SK-N-SH treated with all-trans-retinoic acid at 6 μM for 48 hours (cell line): ENCODE results near the gene EFNB2.

ENCODE experiments used
- ATAC-seq: fragments of 200-7000 bp; cut with Tn5 transposase; 3 replicates; pipeline ENCODE4 v1.9.1; 2020; ENCODE audit warnings: mild to moderate bottlenecking, moderate library complexity
- BACH2 ChIP-seq: fragments of 250-450 bp; sonication (Bioruptor Pico); IDR thresholded peaks from 2 replicates; pipeline ENCODE4 v1.9.0; 2021; ENCODE audit warnings: mild to moderate bottlenecking, borderline replicate concordance
- CSDC2 ChIP-seq: fragments of 250-450 bp; sonication (Bioruptor Pico); IDR thresholded peaks from 2 replicates; pipeline ENCODE4 v1.5.0; 2020; ENCODE audit warnings: mild to moderate bottlenecking, moderate library complexity
- ESRRG ChIP-seq: fragments of 250-450 bp; sonication (Bioruptor Pico); IDR thresholded peaks from 2 replicates; pipeline ENCODE4 v1.6.1; 2021; ENCODE audit warnings: mild to moderate bottlenecking
- ISL1 ChIP-seq: fragments of 250-450 bp; sonication (Bioruptor Pico); IDR thresholded peaks from 2 replicates; pipeline ENCODE4 v2.1.2; 2022; ENCODE audit warnings: mild to moderate bottlenecking, moderate library complexity
- OSR1 ChIP-seq: fragments of 250-450 bp; sonication (Bioruptor Pico); IDR thresholded peaks from 2 replicates; pipeline ENCODE4 v1.8.0; 2022; ENCODE audit warnings: moderate library complexity, mild to moderate bottlenecking, inconsistent platforms
- PPARA ChIP-seq: fragments of 250-450 bp; sonication (Bioruptor Pico); IDR thresholded peaks from 2 replicates; pipeline ENCODE4 v1.5.0; 2020; ENCODE audit warnings: mild to moderate bottlenecking, borderline replicate concordance
- RARB ChIP-seq: fragments of 250-450 bp; sonication (Bioruptor Pico); IDR thresholded peaks from 2 replicates; pipeline ENCODE4 v1.8.0; 2021; ENCODE audit warnings: mild to moderate bottlenecking, moderate library complexity
- SNAI2 ChIP-seq: fragments of 250-450 bp; sonication (Bioruptor Pico); IDR thresholded peaks from 2 replicates; pipeline ENCODE4 v1.5.0; 2020; ENCODE audit warnings: mild to moderate bottlenecking, moderate library complexity
- TCF4 ChIP-seq: fragments of 250-450 bp; sonication (Bioruptor Pico); IDR thresholded peaks from 2 replicates; pipeline ENCODE4 v1.8.0; 2021; ENCODE audit warnings: mild to moderate bottlenecking, moderate library complexity, borderline replicate concordance
- TOX ChIP-seq: fragments of 250-450 bp; sonication (Bioruptor Pico); IDR thresholded peaks from 2 replicates; pipeline ENCODE4 v1.8.0; 2021; ENCODE audit warnings: mild to moderate bottlenecking, moderate library complexity, borderline replicate concordance
- ZC3H10 ChIP-seq: fragments of 250-450 bp; sonication (Bioruptor Pico); IDR thresholded peaks from 2 replicates; pipeline ENCODE4 v1.5.1; 2021; ENCODE audit warnings: mild to moderate bottlenecking, moderate library complexity
- ZFP3 ChIP-seq: fragments of 250-450 bp; sonication (Bioruptor Pico); IDR thresholded peaks from 2 replicates; pipeline ENCODE4 v1.5.0; 2020; ENCODE audit warnings: mild to moderate bottlenecking, moderate library complexity
- ZFP30 ChIP-seq: fragments of 450-650 bp; formaldehyde crosslinking; IDR thresholded peaks from 2 replicates; pipeline ENCODE4 v1.5.0; 2022; ENCODE audit warnings: mild to moderate bottlenecking, moderate library complexity
- ZNF565 ChIP-seq: fragments of 450-650 bp; formaldehyde crosslinking; conservative IDR thresholded peaks from 2 replicates; pipeline ENCODE4 v1.5.0; 2020; ENCODE audit warnings: low read depth, mild to moderate bottlenecking, moderate library complexity
- ZNF70 ChIP-seq: fragments of 450-650 bp; formaldehyde crosslinking; IDR thresholded peaks from 2 replicates; pipeline ENCODE4 v1.5.0; 2020; ENCODE audit warnings: mild to moderate bottlenecking, moderate library complexity
- ZNF8 ChIP-seq: fragments of 450-650 bp; formaldehyde crosslinking; IDR thresholded peaks from 2 replicates; pipeline ENCODE4 v1.5.0; 2020; ENCODE audit warnings: mild to moderate bottlenecking, moderate library complexity
- TF ChIP-seq, protein P1 (sequence below): fragments of 250-450 bp; sonication (Bioruptor Pico); IDR thresholded peaks from 2 replicates; pipeline ENCODE4 v1.5.0; 2020; ENCODE audit warnings: mild to moderate bottlenecking, moderate library complexity
- TF ChIP-seq, protein P2 (sequence below): fragments of 250-450 bp; sonication (Bioruptor Pico); IDR thresholded peaks from 2 replicates; pipeline ENCODE4 v1.8.0; 2021; ENCODE audit warnings: low read depth, mild to moderate bottlenecking, moderate library complexity, borderline replicate concordance
- TF ChIP-seq, protein P3 (sequence below): fragments of 250-450 bp; sonication (Bioruptor Pico); IDR thresholded peaks from 2 replicates; pipeline ENCODE4 v1.5.1; 2021; ENCODE audit warnings: mild to moderate bottlenecking, moderate library complexity

Gene EFNB2

DNA sequence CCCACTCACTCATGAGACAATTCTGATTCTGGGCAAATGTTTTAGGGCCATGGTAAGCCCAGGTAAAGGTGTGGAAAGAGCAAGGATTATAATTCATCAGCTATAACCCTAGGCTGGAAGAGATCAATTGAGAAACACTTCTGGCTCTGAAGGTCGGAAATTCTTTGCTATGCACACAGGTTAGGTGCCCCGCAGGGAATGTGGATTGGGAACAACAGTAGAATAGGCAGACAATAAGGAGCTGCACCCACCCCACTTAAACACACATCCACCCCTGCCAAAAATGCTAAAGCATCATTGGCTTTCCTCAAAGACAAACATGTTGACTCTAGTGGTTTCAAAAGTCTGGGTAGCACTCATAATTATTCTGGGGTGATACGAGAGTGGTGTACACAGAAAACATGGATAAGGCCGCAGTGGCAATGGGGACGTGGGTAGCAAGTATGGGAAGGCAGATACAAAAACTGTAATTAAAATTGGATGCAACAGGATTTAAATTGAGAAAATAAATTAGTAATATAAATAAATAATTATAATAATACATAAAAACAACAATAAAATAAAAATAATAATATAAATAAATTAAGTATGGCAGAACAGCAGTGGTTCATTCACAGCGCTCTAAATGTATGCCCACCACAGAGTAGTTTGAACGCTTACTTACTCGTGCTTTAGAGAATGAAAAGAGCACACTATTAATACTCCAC is 8.6 kb downstream of the EFNB2 start:
- ATAC-seq = no peak
- TF ChIP-seq CSDC2 (CRISPR knock-in tag) = no peak
- TF ChIP-seq, protein P1, sequence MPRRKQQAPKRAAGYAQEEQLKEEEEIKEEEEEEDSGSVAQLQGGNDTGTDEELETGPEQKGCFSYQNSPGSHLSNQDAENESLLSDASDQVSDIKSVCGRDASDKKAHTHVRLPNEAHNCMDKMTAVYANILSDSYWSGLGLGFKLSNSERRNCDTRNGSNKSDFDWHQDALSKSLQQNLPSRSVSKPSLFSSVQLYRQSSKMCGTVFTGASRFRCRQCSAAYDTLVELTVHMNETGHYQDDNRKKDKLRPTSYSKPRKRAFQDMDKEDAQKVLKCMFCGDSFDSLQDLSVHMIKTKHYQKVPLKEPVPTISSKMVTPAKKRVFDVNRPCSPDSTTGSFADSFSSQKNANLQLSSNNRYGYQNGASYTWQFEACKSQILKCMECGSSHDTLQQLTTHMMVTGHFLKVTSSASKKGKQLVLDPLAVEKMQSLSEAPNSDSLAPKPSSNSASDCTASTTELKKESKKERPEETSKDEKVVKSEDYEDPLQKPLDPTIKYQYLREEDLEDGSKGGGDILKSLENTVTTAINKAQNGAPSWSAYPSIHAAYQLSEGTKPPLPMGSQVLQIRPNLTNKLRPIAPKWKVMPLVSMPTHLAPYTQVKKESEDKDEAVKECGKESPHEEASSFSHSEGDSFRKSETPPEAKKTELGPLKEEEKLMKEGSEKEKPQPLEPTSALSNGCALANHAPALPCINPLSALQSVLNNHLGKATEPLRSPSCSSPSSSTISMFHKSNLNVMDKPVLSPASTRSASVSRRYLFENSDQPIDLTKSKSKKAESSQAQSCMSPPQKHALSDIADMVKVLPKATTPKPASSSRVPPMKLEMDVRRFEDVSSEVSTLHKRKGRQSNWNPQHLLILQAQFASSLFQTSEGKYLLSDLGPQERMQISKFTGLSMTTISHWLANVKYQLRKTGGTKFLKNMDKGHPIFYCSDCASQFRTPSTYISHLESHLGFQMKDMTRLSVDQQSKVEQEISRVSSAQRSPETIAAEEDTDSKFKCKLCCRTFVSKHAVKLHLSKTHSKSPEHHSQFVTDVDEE (CRISPR knock-in tag) = no peak
- no peak for TF ChIP-seq OSR1 (CRISPR knock-in tag)
- TF ChIP-seq, protein P2, sequence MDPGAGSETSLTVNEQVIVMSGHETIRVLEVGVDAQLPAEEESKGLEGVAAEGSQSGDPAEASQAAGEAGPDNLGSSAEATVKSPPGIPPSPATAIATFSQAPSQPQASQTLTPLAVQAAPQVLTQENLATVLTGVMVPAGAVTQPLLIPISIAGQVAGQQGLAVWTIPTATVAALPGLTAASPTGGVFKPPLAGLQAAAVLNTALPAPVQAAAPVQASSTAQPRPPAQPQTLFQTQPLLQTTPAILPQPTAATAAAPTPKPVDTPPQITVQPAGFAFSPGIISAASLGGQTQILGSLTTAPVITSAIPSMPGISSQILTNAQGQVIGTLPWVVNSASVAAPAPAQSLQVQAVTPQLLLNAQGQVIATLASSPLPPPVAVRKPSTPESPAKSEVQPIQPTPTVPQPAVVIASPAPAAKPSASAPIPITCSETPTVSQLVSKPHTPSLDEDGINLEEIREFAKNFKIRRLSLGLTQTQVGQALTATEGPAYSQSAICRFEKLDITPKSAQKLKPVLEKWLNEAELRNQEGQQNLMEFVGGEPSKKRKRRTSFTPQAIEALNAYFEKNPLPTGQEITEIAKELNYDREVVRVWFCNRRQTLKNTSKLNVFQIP (CRISPR knock-in tag) = no peak
- no peak for TF ChIP-seq ESRRG
- no peak for TF ChIP-seq ZC3H10 (CRISPR knock-in tag)
- no peak for TF ChIP-seq ZNF8 (CRISPR knock-in tag)
- TF ChIP-seq ZNF70 (CRISPR knock-in tag) = no peak
- no peak for TF ChIP-seq PPARA (CRISPR knock-in tag)
- no peak for TF ChIP-seq TCF4 (CRISPR knock-in tag)
- no peak for TF ChIP-seq RARB
- no peak for TF ChIP-seq BACH2 (CRISPR knock-in tag)
- no peak for TF ChIP-seq ZFP30 (CRISPR knock-in tag)
- TF ChIP-seq ZNF565 = no peak
- TF ChIP-seq, protein P3, sequence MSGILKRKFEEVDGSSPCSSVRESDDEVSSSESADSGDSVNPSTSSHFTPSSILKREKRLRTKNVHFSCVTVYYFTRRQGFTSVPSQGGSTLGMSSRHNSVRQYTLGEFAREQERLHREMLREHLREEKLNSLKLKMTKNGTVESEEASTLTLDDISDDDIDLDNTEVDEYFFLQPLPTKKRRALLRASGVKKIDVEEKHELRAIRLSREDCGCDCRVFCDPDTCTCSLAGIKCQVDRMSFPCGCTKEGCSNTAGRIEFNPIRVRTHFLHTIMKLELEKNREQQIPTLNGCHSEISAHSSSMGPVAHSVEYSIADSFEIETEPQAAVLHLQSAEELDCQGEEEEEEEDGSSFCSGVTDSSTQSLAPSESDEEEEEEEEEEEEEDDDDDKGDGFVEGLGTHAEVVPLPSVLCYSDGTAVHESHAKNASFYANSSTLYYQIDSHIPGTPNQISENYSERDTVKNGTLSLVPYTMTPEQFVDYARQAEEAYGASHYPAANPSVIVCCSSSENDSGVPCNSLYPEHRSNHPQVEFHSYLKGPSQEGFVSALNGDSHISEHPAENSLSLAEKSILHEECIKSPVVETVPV (CRISPR knock-in tag) = no peak
- no peak for TF ChIP-seq ZFP3 (CRISPR knock-in tag)
- TF ChIP-seq SNAI2 (CRISPR knock-in tag) = no peak

DNA sequence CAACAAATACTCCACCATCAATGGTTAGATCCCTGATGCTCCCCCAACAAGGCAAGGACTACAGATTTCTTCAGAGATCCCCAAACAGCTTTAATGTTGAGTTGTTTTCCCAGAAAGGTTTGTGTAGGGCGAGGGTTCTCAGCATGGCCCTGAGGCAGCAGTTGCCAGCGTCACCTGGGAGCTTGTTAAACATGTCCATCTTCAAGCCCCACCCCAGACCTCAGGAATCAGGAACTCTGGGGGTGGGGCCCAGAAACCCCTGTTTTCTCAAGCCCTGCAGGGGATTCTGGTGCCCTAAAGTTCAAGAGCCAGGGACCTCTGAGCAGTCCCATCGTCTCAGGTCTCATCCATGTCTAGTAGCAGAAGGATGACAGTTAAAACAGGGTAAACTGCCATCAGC is 9.6 kb downstream of the EFNB2 start:
- ATAC-seq = no peak
- no peak for TF ChIP-seq TOX
- TF ChIP-seq ZNF565 = no peak
- no peak for TF ChIP-seq SNAI2 (CRISPR knock-in tag)
- no peak for TF ChIP-seq ZFP30 (CRISPR knock-in tag)
- no peak for TF ChIP-seq ZC3H10 (CRISPR knock-in tag)
- TF ChIP-seq, all 23 proteins: peak for 0

DNA sequence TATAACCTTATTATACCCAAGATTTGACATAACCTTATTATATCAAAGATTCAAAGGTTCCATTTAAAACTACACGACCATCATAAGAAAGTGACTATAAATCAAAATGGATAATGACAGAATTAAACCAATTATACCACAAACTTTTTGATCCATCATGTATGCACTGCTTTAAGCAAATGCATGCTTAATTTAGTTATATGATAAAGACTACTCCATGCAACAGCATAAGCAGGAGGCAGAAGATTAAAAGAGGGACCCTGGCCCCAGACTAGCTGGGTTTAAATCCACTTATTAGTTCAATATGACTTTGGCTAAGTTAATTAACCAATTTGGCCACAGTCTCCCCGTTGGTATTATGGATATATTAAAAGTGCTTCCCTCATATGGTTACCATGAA is 11.4 kb downstream of the EFNB2 start:
- TF ChIP-seq ISL1 (CRISPR knock-in tag) (peak; percentile 77), TCF4 (CRISPR knock-in tag) (peak; percentile 52), CSDC2 (CRISPR knock-in tag) (no peak), ZFP30 (CRISPR knock-in tag) (no peak)
- no peak; the same call in 2 of the 3 replicates for ATAC-seq

DNA sequence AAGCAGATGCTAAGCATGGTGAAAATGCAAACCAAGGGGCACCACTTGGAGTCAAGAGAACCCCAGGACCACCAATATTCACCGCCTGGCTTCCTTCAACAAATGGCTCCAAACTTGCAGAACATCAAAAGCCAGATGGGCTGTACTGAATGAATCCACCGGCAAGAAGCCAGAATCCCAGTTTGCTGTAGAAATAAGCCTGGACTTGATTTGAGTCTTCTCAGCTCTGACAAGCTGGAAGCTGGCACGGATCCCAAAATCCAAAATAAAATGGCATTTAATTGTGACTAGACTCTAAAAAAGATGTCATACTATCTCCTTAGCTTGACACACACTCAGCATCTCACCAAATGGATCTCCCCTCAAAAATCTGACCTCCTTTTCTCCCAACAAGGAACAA is 11.9 kb downstream of the EFNB2 start:
- TF ChIP-seq, protein P1 (CRISPR knock-in tag) = 0 out of 2 replicates have a peak, but pooled peaks have one; percentile 39
- TF ChIP-seq PPARA (CRISPR knock-in tag) (no peak), TCF4 (CRISPR knock-in tag) (0 out of 2 replicates have a peak, but pooled peaks have one; percentile 9)
- ATAC-seq = peak; percentile 42
